ENCODE measurements around the gene TWF2.

TWF2 gene

DNA sequence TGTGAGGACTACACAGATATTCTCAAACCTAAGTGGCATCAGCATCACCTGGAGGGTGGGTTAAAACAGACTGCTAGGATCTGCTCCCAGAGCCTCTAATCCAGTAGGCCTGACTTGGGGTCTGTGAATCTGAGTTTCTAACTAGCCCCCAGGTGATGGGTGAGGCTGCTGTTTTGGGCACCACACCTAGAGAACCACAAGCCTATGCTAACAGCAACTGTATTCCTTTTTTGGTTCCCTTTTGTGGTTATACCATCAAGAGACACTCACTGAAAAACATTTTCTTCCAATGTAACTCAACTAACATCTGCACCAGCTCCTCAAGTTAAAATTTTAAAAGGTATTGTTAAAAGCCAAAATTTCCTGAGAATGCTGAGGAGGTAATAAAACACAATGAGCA is 23.5 kb upstream of the TWF2 start:
- TF ChIP-seq, protein P1, sequence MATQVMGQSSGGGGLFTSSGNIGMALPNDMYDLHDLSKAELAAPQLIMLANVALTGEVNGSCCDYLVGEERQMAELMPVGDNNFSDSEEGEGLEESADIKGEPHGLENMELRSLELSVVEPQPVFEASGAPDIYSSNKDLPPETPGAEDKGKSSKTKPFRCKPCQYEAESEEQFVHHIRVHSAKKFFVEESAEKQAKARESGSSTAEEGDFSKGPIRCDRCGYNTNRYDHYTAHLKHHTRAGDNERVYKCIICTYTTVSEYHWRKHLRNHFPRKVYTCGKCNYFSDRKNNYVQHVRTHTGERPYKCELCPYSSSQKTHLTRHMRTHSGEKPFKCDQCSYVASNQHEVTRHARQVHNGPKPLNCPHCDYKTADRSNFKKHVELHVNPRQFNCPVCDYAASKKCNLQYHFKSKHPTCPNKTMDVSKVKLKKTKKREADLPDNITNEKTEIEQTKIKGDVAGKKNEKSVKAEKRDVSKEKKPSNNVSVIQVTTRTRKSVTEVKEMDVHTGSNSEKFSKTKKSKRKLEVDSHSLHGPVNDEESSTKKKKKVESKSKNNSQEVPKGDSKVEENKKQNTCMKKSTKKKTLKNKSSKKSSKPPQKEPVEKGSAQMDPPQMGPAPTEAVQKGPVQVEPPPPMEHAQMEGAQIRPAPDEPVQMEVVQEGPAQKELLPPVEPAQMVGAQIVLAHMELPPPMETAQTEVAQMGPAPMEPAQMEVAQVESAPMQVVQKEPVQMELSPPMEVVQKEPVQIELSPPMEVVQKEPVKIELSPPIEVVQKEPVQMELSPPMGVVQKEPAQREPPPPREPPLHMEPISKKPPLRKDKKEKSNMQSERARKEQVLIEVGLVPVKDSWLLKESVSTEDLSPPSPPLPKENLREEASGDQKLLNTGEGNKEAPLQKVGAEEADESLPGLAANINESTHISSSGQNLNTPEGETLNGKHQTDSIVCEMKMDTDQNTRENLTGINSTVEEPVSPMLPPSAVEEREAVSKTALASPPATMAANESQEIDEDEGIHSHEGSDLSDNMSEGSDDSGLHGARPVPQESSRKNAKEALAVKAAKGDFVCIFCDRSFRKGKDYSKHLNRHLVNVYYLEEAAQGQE (IDR thresholded peaks at IDR 0.05; ENCODE audit: insufficient replicate concordance, low read depth), result no peak
- TF ChIP-seq GABPA (IDR thresholded peaks at IDR 0.05; ENCODE audit: low read depth), result no peak
- TF ChIP-seq POLR2AphosphoS5 (IDR thresholded peaks at IDR 0.05; ENCODE audit: low read depth), result no peak
- TF ChIP-seq SPI1 (IDR thresholded peaks at IDR 0.05; ENCODE audit: borderline replicate concordance, low read depth), result no peak
- TF ChIP-seq, protein P2, sequence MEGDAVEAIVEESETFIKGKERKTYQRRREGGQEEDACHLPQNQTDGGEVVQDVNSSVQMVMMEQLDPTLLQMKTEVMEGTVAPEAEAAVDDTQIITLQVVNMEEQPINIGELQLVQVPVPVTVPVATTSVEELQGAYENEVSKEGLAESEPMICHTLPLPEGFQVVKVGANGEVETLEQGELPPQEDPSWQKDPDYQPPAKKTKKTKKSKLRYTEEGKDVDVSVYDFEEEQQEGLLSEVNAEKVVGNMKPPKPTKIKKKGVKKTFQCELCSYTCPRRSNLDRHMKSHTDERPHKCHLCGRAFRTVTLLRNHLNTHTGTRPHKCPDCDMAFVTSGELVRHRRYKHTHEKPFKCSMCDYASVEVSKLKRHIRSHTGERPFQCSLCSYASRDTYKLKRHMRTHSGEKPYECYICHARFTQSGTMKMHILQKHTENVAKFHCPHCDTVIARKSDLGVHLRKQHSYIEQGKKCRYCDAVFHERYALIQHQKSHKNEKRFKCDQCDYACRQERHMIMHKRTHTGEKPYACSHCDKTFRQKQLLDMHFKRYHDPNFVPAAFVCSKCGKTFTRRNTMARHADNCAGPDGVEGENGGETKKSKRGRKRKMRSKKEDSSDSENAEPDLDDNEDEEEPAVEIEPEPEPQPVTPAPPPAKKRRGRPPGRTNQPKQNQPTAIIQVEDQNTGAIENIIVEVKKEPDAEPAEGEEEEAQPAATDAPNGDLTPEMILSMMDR (IDR thresholded peaks at IDR 0.05; ENCODE audit: insufficient read depth, low read length), result no peak
- no peaks in the 10 kb centered on the region for H3K27me3 ChIP-seq (ENCODE audit: insufficient read depth, poor library complexity, severe bottlenecking)
- no peak for DNase-seq (ENCODE audit: low read depth in 1 of 2, low spot score in 1 of 2)
- H3K4me3 ChIP-seq (replicated peaks; ENCODE audit: insufficient read depth, low read length), result no peak overlapping the region
- no peak overlapping the region for H3K27ac ChIP-seq (replicated peaks)

DNA sequence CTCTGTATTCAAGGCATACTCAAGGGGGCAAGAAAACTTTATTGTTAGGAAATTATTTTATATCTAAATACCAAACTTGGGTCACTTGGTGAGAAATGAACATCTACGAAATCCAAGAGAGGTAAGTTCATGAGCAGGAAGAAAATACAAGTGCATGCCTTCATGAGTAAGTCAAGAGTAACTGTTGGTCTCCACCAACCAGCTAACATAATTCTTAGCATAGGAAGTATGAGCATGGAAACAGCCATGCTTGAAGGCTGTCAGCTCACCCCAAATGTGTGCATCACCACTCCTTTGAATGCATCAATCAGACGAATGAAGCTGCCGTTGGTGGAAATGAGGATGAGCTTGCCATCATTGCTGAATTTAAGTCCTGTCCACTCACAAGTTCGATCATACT is 20.5 kb upstream of the TWF2 start:
- Histone ChIP-seq H3K27me3 (ENCODE audit: insufficient read depth, poor library complexity, severe bottlenecking) (no peaks in the 10 kb centered on the region), H3K4me3 (replicated peaks; ENCODE audit: insufficient read depth, low read length) (no peak overlapping the region), H3K27ac (replicated peaks) (no peak overlapping the region)
- DNase-seq (ENCODE audit: low read depth in 1 of 2, low spot score in 1 of 2), result no peak
- TF ChIP-seq, protein P2 (IDR thresholded peaks at IDR 0.05; ENCODE audit: insufficient read depth, low read length), result no peak
- TF ChIP-seq POLR2AphosphoS5 (IDR thresholded peaks at IDR 0.05; ENCODE audit: low read depth) (no peak), GABPA (IDR thresholded peaks at IDR 0.05; ENCODE audit: low read depth) (no peak), SPI1 (IDR thresholded peaks at IDR 0.05; ENCODE audit: borderline replicate concordance, low read depth) (no peak)
- TF ChIP-seq, protein P1 (IDR thresholded peaks at IDR 0.05; ENCODE audit: insufficient replicate concordance, low read depth), result no peak

DNA sequence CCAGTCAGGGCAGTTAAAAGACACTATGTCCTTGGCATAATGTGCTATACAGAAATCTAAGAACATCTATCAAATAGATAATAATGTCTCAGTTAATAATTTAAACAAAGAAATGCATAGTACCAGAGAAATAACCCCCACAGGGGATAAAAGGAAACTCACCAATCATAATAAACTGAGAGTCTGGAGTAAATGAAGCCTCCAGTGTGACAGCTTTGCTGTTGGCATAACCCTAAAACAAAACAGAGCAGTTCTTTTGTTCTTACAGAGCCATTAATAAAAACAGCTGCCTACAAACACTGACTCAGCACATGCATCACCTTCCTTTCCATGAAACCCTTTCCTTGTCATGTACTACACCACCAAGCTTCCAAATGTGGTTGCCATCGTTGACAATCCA is 20.1 kb upstream of the TWF2 start:
- H3K27me3 ChIP-seq (ENCODE audit: insufficient read depth, poor library complexity, severe bottlenecking), result no peaks in the 10 kb centered on the region
- TF ChIP-seq GABPA (IDR thresholded peaks at IDR 0.05; ENCODE audit: low read depth) (no peak), POLR2AphosphoS5 (IDR thresholded peaks at IDR 0.05; ENCODE audit: low read depth) (no peak), SPI1 (IDR thresholded peaks at IDR 0.05; ENCODE audit: borderline replicate concordance, low read depth) (no peak)
- TF ChIP-seq, protein P2 (IDR thresholded peaks at IDR 0.05; ENCODE audit: insufficient read depth, low read length), result no peak
- TF ChIP-seq, protein P1 (IDR thresholded peaks at IDR 0.05; ENCODE audit: insufficient replicate concordance, low read depth), result no peak
- no peak overlapping the region for H3K27ac ChIP-seq (replicated peaks)
- no peak overlapping the region for H3K4me3 ChIP-seq (replicated peaks; ENCODE audit: insufficient read depth, low read length)
- DNase-seq (ENCODE audit: low read depth in 1 of 2, low spot score in 1 of 2), result no peak
